Osteocyte (in vitro differentiated cells): ENCODE data around the gene UNK. TPM values are rescaled to one million over a fixed set of nuclear protein-coding genes. Genes with fewer than 3 reads are reported as not detected.

Source experiments
- DNase-seq: peaks from one replicate; pipeline ENCODE4 v3.0.0; 2021; ENCODE audit warnings: mixed read lengths; ENCODE audit not compliant: unreplicated experiment; ENCODE audit errors: extremely low spot score
- H3K27ac Mint-ChIP-seq: one replicate; pipeline ENCODE4 v1.8.0; 2021; ENCODE audit warnings: mild to moderate bottlenecking, mixed read lengths; ENCODE audit not compliant: unreplicated experiment
- H3K27me3 Mint-ChIP-seq: one replicate; pipeline ENCODE4 v1.8.0; 2021; ENCODE audit warnings: mixed read lengths; ENCODE audit not compliant: unreplicated experiment
- H3K36me3 Mint-ChIP-seq: one replicate; pipeline ENCODE4 v1.8.0; 2021; ENCODE audit warnings: mixed read lengths; ENCODE audit not compliant: unreplicated experiment
- H3K4me1 Mint-ChIP-seq: one replicate; pipeline ENCODE4 v1.8.0; 2021; ENCODE audit warnings: mixed read lengths; ENCODE audit not compliant: unreplicated experiment
- H3K4me3 Mint-ChIP-seq: one replicate; pipeline ENCODE4 v1.8.0; 2021; ENCODE audit warnings: mild to moderate bottlenecking, moderate library complexity, mixed read lengths; ENCODE audit not compliant: unreplicated experiment
- H3K9me3 Mint-ChIP-seq: one replicate; pipeline ENCODE4 v1.8.0; 2021; ENCODE audit warnings: mixed read lengths; ENCODE audit not compliant: unreplicated experiment
- CTCF ChIP-seq: fragments of 200-600 bp; sonication (generic); IDR thresholded peaks from 2 replicates; pipeline ENCODE4 v1.5.0; 2021; ENCODE audit warnings: antibody characterized with exemption, mild to moderate bottlenecking, moderate library complexity
- total RNA-seq: library from RNA; stranded (reverse); gene quantifications from 2 replicates; pipeline ENCODE4 v1.2.1, GENCODE V29; 2021

The UNK gene
- total RNA-seq, 1 donor from 2014 or later: 38.2 TPM

- Mint-ChIP-seq H3K9me3 (no peaks in the 10 kb centered on the region), H3K27me3 (no peaks in the 10 kb centered on the region), H3K27ac (peak overlapping the region; percentile 85), H3K4me1 (peaks cover 23% of the 10 kb centered on the region), H3K4me3 (no peak overlapping the region), H3K36me3 (peaks cover 27% of the 10 kb centered on the region)
- peak; percentile 57 for TF ChIP-seq CTCF
- peak; percentile 85 for DNase-seq
These were observed 60.6 kb downstream of the UNK start for GRCh38 chr17:75845058-75845711.

GRCh38 chr17:75845933-75846691 lies 61.5 kb downstream of the UNK start:
- H3K9me3 Mint-ChIP-seq: no peaks in the 10 kb centered on the region
- peak; percentile 82 for DNase-seq
- peaks cover 23% of the 10 kb centered on the region for H3K4me1 Mint-ChIP-seq
- no peak for TF ChIP-seq CTCF
- H3K4me3 Mint-ChIP-seq: no peak overlapping the region
- peaks cover 30% of the 10 kb centered on the region for H3K36me3 Mint-ChIP-seq
- no peaks in the 10 kb centered on the region for H3K27me3 Mint-ChIP-seq
- peak overlapping the region; percentile 85 for H3K27ac Mint-ChIP-seq

- Mint-ChIP-seq H3K4me3 (no peak overlapping the region), H3K27ac (peak overlapping the region; percentile 85), H3K4me1 (peaks cover 25% of the 10 kb centered on the region), H3K27me3 (no peaks in the 10 kb centered on the region), H3K36me3 (peaks cover 36% of the 10 kb centered on the region), H3K9me3 (no peaks in the 10 kb centered on the region)
- peak; percentile 83 for DNase-seq
- no peak for TF ChIP-seq CTCF
These were observed 62.3 kb downstream of the UNK start for GRCh38 chr17:75846692-75847613.

GRCh38 chr17:75847614-75848522 lies 63.3 kb downstream of the UNK start:
- Mint-ChIP-seq H3K36me3 (peaks cover 40% of the 10 kb centered on the region), H3K9me3 (no peaks in the 10 kb centered on the region), H3K27me3 (no peaks in the 10 kb centered on the region), H3K4me3 (no peak overlapping the region), H3K4me1 (peaks cover 27% of the 10 kb centered on the region), H3K27ac (no peak overlapping the region)
- no peak for TF ChIP-seq CTCF
- peak; percentile 81 for DNase-seq
